ENCODE results near the gene C2.

C2 gene

DNA sequence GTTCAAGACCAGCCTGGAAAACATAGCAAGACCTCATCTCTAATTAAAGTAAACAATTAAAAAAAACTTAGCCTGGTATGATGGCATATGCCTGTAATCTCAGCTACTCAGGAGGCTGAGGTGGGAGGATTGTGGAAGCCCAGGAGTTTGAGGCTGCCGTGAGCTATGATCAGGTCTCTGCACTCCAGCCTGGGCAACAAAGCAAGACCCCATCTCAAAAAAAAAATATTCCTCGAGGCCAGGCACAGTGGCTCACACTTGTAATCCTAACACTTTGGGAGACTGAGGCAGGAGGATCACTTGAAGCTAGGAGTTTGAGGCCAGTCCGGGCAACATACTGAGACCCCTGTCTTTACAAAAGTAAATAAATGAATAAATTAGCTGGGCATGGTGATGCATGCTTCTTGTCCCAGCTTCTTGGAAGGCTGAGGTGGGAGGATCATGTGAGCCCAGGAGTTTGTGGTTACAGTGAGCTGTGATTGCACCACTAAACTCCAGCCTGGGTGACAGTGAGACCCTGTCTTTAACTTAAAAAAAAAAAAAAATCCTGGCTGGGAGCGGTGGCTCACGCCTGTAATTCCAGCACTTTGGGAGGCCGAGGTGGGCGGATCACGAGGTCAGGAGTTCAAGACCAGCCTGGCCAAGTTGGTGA is 9.3 kb upstream of the C2 start:
- no peak overlapping the region for H3K27ac ChIP-seq (ENCODE audit: low read depth, low read length)
- TF ChIP-seq, protein P1, sequence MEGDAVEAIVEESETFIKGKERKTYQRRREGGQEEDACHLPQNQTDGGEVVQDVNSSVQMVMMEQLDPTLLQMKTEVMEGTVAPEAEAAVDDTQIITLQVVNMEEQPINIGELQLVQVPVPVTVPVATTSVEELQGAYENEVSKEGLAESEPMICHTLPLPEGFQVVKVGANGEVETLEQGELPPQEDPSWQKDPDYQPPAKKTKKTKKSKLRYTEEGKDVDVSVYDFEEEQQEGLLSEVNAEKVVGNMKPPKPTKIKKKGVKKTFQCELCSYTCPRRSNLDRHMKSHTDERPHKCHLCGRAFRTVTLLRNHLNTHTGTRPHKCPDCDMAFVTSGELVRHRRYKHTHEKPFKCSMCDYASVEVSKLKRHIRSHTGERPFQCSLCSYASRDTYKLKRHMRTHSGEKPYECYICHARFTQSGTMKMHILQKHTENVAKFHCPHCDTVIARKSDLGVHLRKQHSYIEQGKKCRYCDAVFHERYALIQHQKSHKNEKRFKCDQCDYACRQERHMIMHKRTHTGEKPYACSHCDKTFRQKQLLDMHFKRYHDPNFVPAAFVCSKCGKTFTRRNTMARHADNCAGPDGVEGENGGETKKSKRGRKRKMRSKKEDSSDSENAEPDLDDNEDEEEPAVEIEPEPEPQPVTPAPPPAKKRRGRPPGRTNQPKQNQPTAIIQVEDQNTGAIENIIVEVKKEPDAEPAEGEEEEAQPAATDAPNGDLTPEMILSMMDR (IDR thresholded peaks at IDR 0.05; ENCODE audit: insufficient read depth, low read length, poor library complexity, severe bottlenecking): no peak
- TF ChIP-seq EZH2phosphoT487 (conservative IDR thresholded peaks at IDR 0.05; ENCODE audit: low read length): no peak
- no peaks in the 10 kb centered on the region for H3K79me2 ChIP-seq (ENCODE audit: insufficient read depth, low read length)
- no peaks in the 10 kb centered on the region for H4K20me1 ChIP-seq (ENCODE audit: low read depth, low read length)
- no peaks in the 10 kb centered on the region for H3F3A ChIP-seq (ENCODE audit: insufficient read depth)
- no peak overlapping the region for H3K4me2 ChIP-seq (ENCODE audit: low read depth, low read length, poor library complexity, severe bottlenecking)
- no peaks in the 10 kb centered on the region for H3K27me3 ChIP-seq (ENCODE audit: low read length)
- H3K9me2 ChIP-seq (replicated peaks; ENCODE audit: insufficient read depth, low read length): no peaks in the 10 kb centered on the region
- H3K4me3 ChIP-seq (ENCODE audit: insufficient read depth, low read length, poor library complexity, severe bottlenecking): no peak overlapping the region
- H2AFZ ChIP-seq (ENCODE audit: low read depth, low read length, severe bottlenecking): no peak overlapping the region
- H3K9ac ChIP-seq (ENCODE audit: low read length): no peak overlapping the region
- no peaks in the 10 kb centered on the region for H3K36me3 ChIP-seq (ENCODE audit: low read length)
- no peaks in the 10 kb centered on the region for H3K9me3 ChIP-seq (ENCODE audit: insufficient read depth, low read length)

DNA sequence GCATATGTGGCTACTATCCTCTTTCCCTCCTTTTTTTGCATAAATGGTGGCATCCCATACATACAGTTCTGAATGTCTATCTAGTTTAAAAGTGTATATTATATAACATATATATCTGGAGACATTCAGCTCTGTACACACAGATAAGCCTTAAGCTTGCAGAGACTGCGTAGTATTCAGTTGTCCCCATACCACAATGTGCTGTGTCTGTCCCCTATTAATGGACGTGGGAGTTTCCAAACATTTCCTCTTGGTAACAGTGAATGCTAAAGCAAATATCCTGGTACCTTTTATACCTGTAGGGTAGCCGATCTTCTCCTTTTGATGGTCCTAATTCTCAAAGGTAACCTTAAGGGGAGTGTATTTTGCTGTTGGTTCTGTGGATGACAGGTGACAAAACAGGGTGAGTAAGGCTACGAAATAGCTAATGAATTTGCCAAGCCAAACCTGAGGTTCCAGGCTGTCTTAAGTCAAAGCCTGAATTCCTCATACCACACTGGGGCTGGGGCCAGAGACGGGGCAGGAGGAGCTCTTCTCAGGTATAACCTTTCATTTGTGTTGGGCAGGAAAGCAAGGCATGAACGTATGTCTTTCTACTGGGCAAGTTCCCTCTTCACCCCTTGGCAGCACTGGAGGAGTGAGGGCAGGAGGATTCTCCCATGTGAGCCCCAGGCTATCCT is 7.8 kb upstream of the C2 start:
- Histone ChIP-seq H2AFZ (ENCODE audit: low read depth, low read length, severe bottlenecking) (no peak overlapping the region), H3K9ac (ENCODE audit: low read length) (no peak overlapping the region), H3K4me2 (ENCODE audit: low read depth, low read length, poor library complexity, severe bottlenecking) (no peak overlapping the region), H4K20me1 (ENCODE audit: low read depth, low read length) (no peaks in the 10 kb centered on the region), H3K9me2 (replicated peaks; ENCODE audit: insufficient read depth, low read length) (no peaks in the 10 kb centered on the region), H3K36me3 (ENCODE audit: low read length) (no peaks in the 10 kb centered on the region), H3K4me3 (ENCODE audit: insufficient read depth, low read length, poor library complexity, severe bottlenecking) (no peak overlapping the region), H3F3A (ENCODE audit: insufficient read depth) (no peaks in the 10 kb centered on the region), H3K9me3 (ENCODE audit: insufficient read depth, low read length) (no peaks in the 10 kb centered on the region), H3K27ac (ENCODE audit: low read depth, low read length) (no peak overlapping the region), H3K27me3 (ENCODE audit: low read length) (no peaks in the 10 kb centered on the region), H3K79me2 (ENCODE audit: insufficient read depth, low read length) (no peaks in the 10 kb centered on the region)
- no peak for TF ChIP-seq EZH2phosphoT487 (conservative IDR thresholded peaks at IDR 0.05; ENCODE audit: low read length)
- TF ChIP-seq, protein P1 (IDR thresholded peaks at IDR 0.05; ENCODE audit: insufficient read depth, low read length, poor library complexity, severe bottlenecking): no peak

DNA sequence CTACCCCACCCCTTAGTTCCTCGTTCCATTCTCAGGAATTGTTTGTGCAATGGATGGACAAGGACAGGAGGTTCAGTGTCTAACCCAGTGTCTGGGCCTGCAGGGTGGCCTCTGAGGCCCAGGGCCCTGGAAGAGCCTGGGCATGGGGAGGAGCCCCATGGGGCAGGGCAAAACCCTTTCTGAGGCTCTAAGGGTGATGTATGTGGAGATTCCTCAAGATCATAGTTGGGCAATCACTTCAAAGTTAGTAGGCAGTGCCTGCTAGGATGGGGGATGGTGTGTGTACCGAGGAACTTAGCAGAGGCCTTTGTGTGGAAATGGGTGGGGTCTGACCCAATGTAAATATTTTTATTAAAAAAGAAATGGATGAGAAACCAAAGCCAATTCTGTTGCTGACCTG is 6.7 kb upstream of the C2 start:
- TF ChIP-seq EZH2phosphoT487 (conservative IDR thresholded peaks at IDR 0.05; ENCODE audit: low read length): no peak
- TF ChIP-seq, protein P1 (IDR thresholded peaks at IDR 0.05; ENCODE audit: insufficient read depth, low read length, poor library complexity, severe bottlenecking): no peak
- H2AFZ ChIP-seq (ENCODE audit: low read depth, low read length, severe bottlenecking): no peak overlapping the region
- no peaks in the 10 kb centered on the region for H3K9me3 ChIP-seq (ENCODE audit: insufficient read depth, low read length)
- no peak overlapping the region for H3K27ac ChIP-seq (ENCODE audit: low read depth, low read length)
- no peak overlapping the region for H3K9ac ChIP-seq (ENCODE audit: low read length)
- no peaks in the 10 kb centered on the region for H4K20me1 ChIP-seq (ENCODE audit: low read depth, low read length)
- H3K4me3 ChIP-seq (ENCODE audit: insufficient read depth, low read length, poor library complexity, severe bottlenecking): no peak overlapping the region
- H3K36me3 ChIP-seq (ENCODE audit: low read length): no peaks in the 10 kb centered on the region
- H3K79me2 ChIP-seq (ENCODE audit: insufficient read depth, low read length): no peaks in the 10 kb centered on the region
- no peaks in the 10 kb centered on the region for H3F3A ChIP-seq (ENCODE audit: insufficient read depth)
- no peak overlapping the region for H3K4me2 ChIP-seq (ENCODE audit: low read depth, low read length, poor library complexity, severe bottlenecking)
- H3K9me2 ChIP-seq (replicated peaks; ENCODE audit: insufficient read depth, low read length): no peaks in the 10 kb centered on the region
- H3K27me3 ChIP-seq (ENCODE audit: low read length): no peaks in the 10 kb centered on the region

Data from SU-DHL-6 (cell line).